ENCODE data around the gene PKP2. TPM values are rescaled to one million over a fixed set of nuclear protein-coding genes. Genes with fewer than 3 reads are reported as not detected.

PKP2 gene
- total RNA-seq, 1 experiment from 2014 or later: 18.4 TPM

DNA sequence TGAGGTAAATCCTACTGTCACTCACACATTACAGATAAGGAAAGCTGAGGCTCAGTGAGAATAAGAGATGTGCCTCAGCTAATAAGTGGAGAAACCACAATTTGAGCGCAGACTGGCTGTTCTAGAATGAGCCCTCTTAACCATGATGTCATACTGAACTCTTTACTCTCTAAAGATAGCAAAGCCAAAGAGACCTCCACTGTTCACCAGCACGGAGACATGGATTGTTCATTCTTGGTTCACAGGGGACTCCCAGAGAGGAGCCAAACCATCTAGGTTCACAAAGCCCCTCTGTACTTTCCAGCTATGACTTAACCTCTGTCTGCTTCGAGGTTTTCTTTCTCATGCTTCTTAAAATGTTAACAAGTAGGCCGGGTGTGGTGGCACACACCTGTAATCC, 108.2 kb downstream of the PKP2 start:
- Histone ChIP-seq H2BK12ac (ENCODE audit: insufficient read length, low read depth, low read length) (no peak overlapping the region), H3K9ac (ENCODE audit: extremely low read depth, insufficient read length, low read length) (no peak overlapping the region), H3K56ac (ENCODE audit: insufficient read length, low read depth, low read length) (no peak overlapping the region), H3K4ac (ENCODE audit: low read depth, low read length) (no peak overlapping the region), H3K9me3 (ENCODE audit: control insufficient read depth, low read depth, low read length) (no peaks in the 10 kb centered on the region), H3K27ac (ENCODE audit: insufficient read length, low read depth, low read length) (no peak overlapping the region), H4K8ac (replicated peaks; ENCODE audit: insufficient read length, low read depth, low read length) (no peak overlapping the region), H3K4me1 (ENCODE audit: insufficient read depth, low read length) (no peaks in the 10 kb centered on the region), H3K79me1 (ENCODE audit: insufficient read depth, low read depth, low read length, poor library complexity, severe bottlenecking) (no peaks in the 10 kb centered on the region), H2AK5ac (ENCODE audit: insufficient read length, low read length) (no peak overlapping the region), H3K18ac (ENCODE audit: insufficient read length, low read depth, low read length) (no peak overlapping the region), H2AFZ (ENCODE audit: low read length) (no peak overlapping the region), H2BK15ac (ENCODE audit: low read depth, low read length) (no peak overlapping the region), H3K27me3 (ENCODE audit: insufficient read depth, low read length) (no peaks in the 10 kb centered on the region; the same call in 1 of the 2 replicates), H3K79me2 (ENCODE audit: insufficient read depth, low read length) (no peaks in the 10 kb centered on the region), H2BK5ac (ENCODE audit: insufficient read length, low read length) (no peak overlapping the region), H4K91ac (ENCODE audit: insufficient read length, low read depth, low read length) (no peak overlapping the region), H3K14ac (ENCODE audit: insufficient read depth, low read length) (no peak overlapping the region), H2BK20ac (ENCODE audit: low read depth, low read length, poor library complexity, severe bottlenecking) (no peak overlapping the region), H3T11ph (ENCODE audit: low read length) (no peak overlapping the region), H3K23ac (ENCODE audit: insufficient read length, low read depth, low read length) (no peak overlapping the region), H3K23me2 (ENCODE audit: insufficient read length, low read depth, low read length, poor library complexity, severe bottlenecking) (no peaks in the 10 kb centered on the region), H3K4me2 (ENCODE audit: insufficient read depth, insufficient read length, low read length) (no peak overlapping the region), H2BK120ac (ENCODE audit: low read depth, low read length, poor library complexity, severe bottlenecking) (no peak overlapping the region), H4K20me1 (ENCODE audit: control insufficient read depth, insufficient read depth, insufficient read length) (no peaks in the 10 kb centered on the region), H4K5ac (ENCODE audit: insufficient read length, low read depth, low read length) (no peak overlapping the region)
- no CpG with 5 or more reads among the region's 4 CpGs for WGBS (ENCODE audit: extremely low coverage, insufficient read length, low lambda C conversion rate)
- Mint-ChIP-seq H3K27ac (no peak overlapping the region), H3K4me3 (no peak overlapping the region), H3K36me3 (ENCODE audit: insufficient read depth in 1 of 3, low read depth in 3 of 3) (peaks cover 0 to 17% (median 4%) of the 10 kb centered on the region in 3 experiments; a peak in 3 of 7 replicates), H3K9me3 (peaks cover 3 to 4% of the 10 kb centered on the region in 2 experiments; a peak in 3 of 5 replicates), H3K4me1 (peaks cover 0 to 2% of the 10 kb centered on the region in 2 experiments; a peak in 1 of 4 replicates), H3K27me3 (ENCODE audit: low read depth) (no peaks in the 10 kb centered on the region)
- no peak for DNase-seq
- TF ChIP-seq, protein P1, sequence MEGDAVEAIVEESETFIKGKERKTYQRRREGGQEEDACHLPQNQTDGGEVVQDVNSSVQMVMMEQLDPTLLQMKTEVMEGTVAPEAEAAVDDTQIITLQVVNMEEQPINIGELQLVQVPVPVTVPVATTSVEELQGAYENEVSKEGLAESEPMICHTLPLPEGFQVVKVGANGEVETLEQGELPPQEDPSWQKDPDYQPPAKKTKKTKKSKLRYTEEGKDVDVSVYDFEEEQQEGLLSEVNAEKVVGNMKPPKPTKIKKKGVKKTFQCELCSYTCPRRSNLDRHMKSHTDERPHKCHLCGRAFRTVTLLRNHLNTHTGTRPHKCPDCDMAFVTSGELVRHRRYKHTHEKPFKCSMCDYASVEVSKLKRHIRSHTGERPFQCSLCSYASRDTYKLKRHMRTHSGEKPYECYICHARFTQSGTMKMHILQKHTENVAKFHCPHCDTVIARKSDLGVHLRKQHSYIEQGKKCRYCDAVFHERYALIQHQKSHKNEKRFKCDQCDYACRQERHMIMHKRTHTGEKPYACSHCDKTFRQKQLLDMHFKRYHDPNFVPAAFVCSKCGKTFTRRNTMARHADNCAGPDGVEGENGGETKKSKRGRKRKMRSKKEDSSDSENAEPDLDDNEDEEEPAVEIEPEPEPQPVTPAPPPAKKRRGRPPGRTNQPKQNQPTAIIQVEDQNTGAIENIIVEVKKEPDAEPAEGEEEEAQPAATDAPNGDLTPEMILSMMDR (conservative IDR thresholded peaks at IDR 0.05): no peak
